IMR-90 (cell line): ENCODE results near the gene HAGH. TPM values are rescaled to one million over a fixed set of nuclear protein-coding genes. Genes with fewer than 3 reads are reported as not detected.

Experiments used
- ATAC-seq: fragments of 200-7000 bp; cut with Tn5 transposase; 2 replicates; pipeline ENCODE4 v1.9.1; 2020; ENCODE audit warnings: low read depth, mild to moderate bottlenecking, moderate library complexity
- BruUV-seq: library from RNA; stranded (reverse); fragments of 400-500 nt; replicated peaks from 2 replicates; lab custom pipeline; 2021; lab: Mats Ljungman, UMichigan
- CTCF ChIA-PET: fragments of 300-600 bp; formaldehyde crosslinking; extraction: SDS; loops from one replicate; lab custom pipeline; 2021; ENCODE audit warnings: antibody characterized with exemption; lab: Yijun Ruan, JAX
- POLR2A ChIA-PET: fragments of 300-600 bp; sonication (Branson Sonifier 250); formaldehyde crosslinking; loops from one replicate; lab custom pipeline; 2022; ENCODE audit warnings: antibody characterized with exemption; ENCODE audit not compliant: unreplicated experiment; lab: Charles Lee
- DNase-seq: peaks from one replicate; pipeline ENCODE4 v3.0.0; 2013
- H2AFZ ChIP-seq: replicated peaks from 2 replicates; pipeline ENCODE3; 2013; ENCODE audit warnings: low read length, mild to moderate bottlenecking; ENCODE audit not compliant: poor library complexity
- H2AK5ac ChIP-seq: 2 replicates; pipeline ENCODE4 v1.6.1; 2013; ENCODE audit warnings: low read depth, low read length, inconsistent platforms
- H2AK9ac ChIP-seq: replicated peaks from 2 replicates; pipeline ENCODE3; 2013; ENCODE audit warnings: mild to moderate bottlenecking, low read depth, low read length, moderate library complexity; ENCODE audit not compliant: poor library complexity
- H2BK120ac ChIP-seq: 2 replicates; pipeline ENCODE4 v1.6.1; 2013; ENCODE audit warnings: low read depth, low read length, inconsistent platforms
- H2BK15ac ChIP-seq: 3 replicates; pipeline ENCODE4 v1.6.1; 2013; ENCODE audit warnings: low read depth, low read length, inconsistent platforms
- H2BK20ac ChIP-seq: 2 replicates; pipeline ENCODE4 v1.6.1; 2013; ENCODE audit warnings: low read depth, mild to moderate bottlenecking, inconsistent platforms, low read length, moderate library complexity
- H2BK5ac ChIP-seq: 2 replicates; pipeline ENCODE4 v1.6.1; 2013; ENCODE audit warnings: mild to moderate bottlenecking, low read depth, low read length, inconsistent platforms; ENCODE audit not compliant: poor library complexity, severe bottlenecking
- H3K14ac ChIP-seq: replicated peaks from 2 replicates; pipeline ENCODE4 v1.6.1; 2013; ENCODE audit warnings: low read depth, low read length, inconsistent platforms
- H3K18ac ChIP-seq: 2 replicates; pipeline ENCODE4 v1.6.1; 2013; ENCODE audit warnings: low read depth, low read length, control low read depth
- H3K23ac ChIP-seq: 2 replicates; pipeline ENCODE4 v1.6.1; 2013; ENCODE audit warnings: low read depth, low read length, inconsistent platforms
- H3K27ac ChIP-seq: 2 replicates; pipeline ENCODE4 v1.5.1; 2013; ENCODE audit warnings: mild to moderate bottlenecking, control low read depth, low read length; ENCODE audit not compliant: insufficient read depth
- H3K27me3 ChIP-seq: 2 replicates; pipeline ENCODE4 v1.6.1; 2013; ENCODE audit warnings: low read length; ENCODE audit not compliant: control insufficient read depth, insufficient read depth
- H3K36me3 ChIP-seq: 2 replicates; pipeline ENCODE4 v1.6.1; 2013; ENCODE audit warnings: low read length, mixed read lengths; ENCODE audit not compliant: control insufficient read depth, insufficient read depth
- H3K4ac ChIP-seq: 2 replicates; pipeline ENCODE4 v1.6.1; 2013; ENCODE audit warnings: low read depth, low read length, inconsistent platforms
- H3K4me1 ChIP-seq: 2 replicates; pipeline ENCODE4 v1.6.1; 2013; ENCODE audit warnings: low read length, mixed read lengths; ENCODE audit not compliant: control insufficient read depth, insufficient read depth
- H3K4me2 ChIP-seq: 2 replicates; pipeline ENCODE4 v1.6.1; 2013; ENCODE audit warnings: low read depth, mild to moderate bottlenecking, control low read depth, low read length, moderate library complexity
- H3K4me3 ChIP-seq: 2 replicates; pipeline ENCODE4 v1.5.1; 2013; ENCODE audit warnings: low read depth, mild to moderate bottlenecking, control low read depth, low read length, moderate library complexity; ENCODE audit not compliant: insufficient read depth
- H3K56ac ChIP-seq: 2 replicates; pipeline ENCODE4 v1.6.1; 2013; ENCODE audit warnings: low read length, inconsistent platforms; ENCODE audit not compliant: insufficient read depth; ENCODE audit errors: extremely low read depth
- H3K79me1 ChIP-seq, 2 experiments: 2 replicates each; pipeline ENCODE4 v1.6.1; 2013; ENCODE audit warnings: low read length in 2 of 2, inconsistent platforms in 1 of 2, low read depth in 1 of 2
- H3K9ac ChIP-seq: 2 replicates; pipeline ENCODE4 v1.6.1; 2013; ENCODE audit warnings: low read depth, low read length, control low read depth
- H3K9me1 ChIP-seq: 2 replicates; pipeline ENCODE4 v1.6.1; 2013; ENCODE audit warnings: low read length, inconsistent platforms; ENCODE audit not compliant: insufficient read depth
- H3K9me3 ChIP-seq: 2 replicates; pipeline ENCODE4 v1.6.1; 2013; ENCODE audit warnings: low read length; ENCODE audit not compliant: control insufficient read depth, insufficient read depth
- H4K20me1 ChIP-seq: 2 replicates; pipeline ENCODE4 v1.6.1; 2013; ENCODE audit warnings: low read length, inconsistent platforms; ENCODE audit not compliant: insufficient read depth
- H4K5ac ChIP-seq: 2 replicates; pipeline ENCODE4 v1.6.1; 2013; ENCODE audit warnings: mild to moderate bottlenecking, low read depth, low read length, control low read depth
- H4K8ac ChIP-seq, 2 experiments: 2 replicates each; pipeline ENCODE4 v1.6.1; 2013; ENCODE audit warnings: low read depth in 2 of 2, low read length in 2 of 2, control low read depth in 1 of 2, inconsistent platforms in 1 of 2
- H4K91ac ChIP-seq: 2 replicates; pipeline ENCODE4 v1.6.1; 2013; ENCODE audit warnings: low read depth, low read length, inconsistent platforms; ENCODE audit not compliant: insufficient read depth
- CEBPB ChIP-seq: IDR thresholded peaks from 2 replicates; pipeline ENCODE4 v1.6.1; 2012; ENCODE audit warnings: low read depth, low read length, improper control_type of control experiment
- CHD1 ChIP-seq: IDR thresholded peaks from 2 replicates; pipeline ENCODE4 v1.6.1; 2012; ENCODE audit warnings: low read depth, low read length, improper control_type of control experiment
- FOS ChIP-seq: fragments of 150-350 bp; IDR thresholded peaks from 2 replicates; pipeline ENCODE4 v1.6.1; 2016; ENCODE audit warnings: low read depth, low read length
- MAFK ChIP-seq: IDR thresholded peaks from 2 replicates; pipeline ENCODE4 v1.6.1; 2012; ENCODE audit warnings: low read depth, low read length, improper control_type of control experiment
- MAZ ChIP-seq: IDR thresholded peaks from 2 replicates; pipeline ENCODE4 v1.6.1; 2012; ENCODE audit warnings: low read depth, mild to moderate bottlenecking, low read length, improper control_type of control experiment, moderate library complexity, borderline replicate concordance
- MXI1 ChIP-seq: IDR thresholded peaks from 2 replicates; pipeline ENCODE4 v1.6.1; 2012; ENCODE audit warnings: low read depth, mild to moderate bottlenecking, low read length, moderate library complexity, borderline replicate concordance
- NFE2L2 ChIP-seq: fragments of 150-350 bp; IDR thresholded peaks from 2 replicates; pipeline ENCODE4 v1.6.1; 2016; ENCODE audit warnings: low read depth, mild to moderate bottlenecking, low read length
- RAD21 ChIP-seq: IDR thresholded peaks from 2 replicates; pipeline ENCODE4 v1.6.1; 2012; ENCODE audit warnings: low read length, improper control_type of control experiment
- RCOR1 ChIP-seq: IDR thresholded peaks from 2 replicates; pipeline ENCODE4 v1.6.1; 2012; ENCODE audit warnings: mild to moderate bottlenecking, low read length, improper control_type of control experiment; ENCODE audit not compliant: insufficient replicate concordance
- SMC3 ChIP-seq: fragments of 150-350 bp; IDR thresholded peaks from 2 replicates; pipeline ENCODE4 v1.6.1; 2016; ENCODE audit warnings: low read depth, mild to moderate bottlenecking, antibody characterized with exemption, low read length, moderate library complexity
- WGBS, 2 experiments: methylation state at CpG; one replicate each; pipeline versions ENCODE4 v1.1.5 to v1.1.7; 2013; ENCODE audit warnings: missing lambda C conversion rate in 2 of 2; ENCODE audit not compliant: insufficient read length in 1 of 2; ENCODE audit errors: extremely low coverage in 2 of 2; 5-methylcytosine and 5-hydroxymethylcytosine counted together
- dilution Hi-C: fragments of 300-500 bp; cut with HindIII; formaldehyde crosslinking; loops from one replicate; pipeline ENCODE4 v1.14.3; 2018; ENCODE audit warnings: low sequenced_read_pairs; ENCODE audit not compliant: unreplicated experiment
- in situ Hi-C: fragments of 300-500 bp; cut with MboI; formaldehyde crosslinking; loops from 3 replicates; pipeline ENCODE4 v1.14.3; 2019; ENCODE audit warnings: low sequenced_read_pairs, inconsistent platforms, mixed read lengths
- intact Hi-C: fragments of 100-400 bp; cut with micrococcal nuclease; formaldehyde crosslinking; loops from 2 replicates; pipeline ENCODE4 v1.10.0; 2022
- polyA plus RNA-seq, 3 experiments: library from polyadenylated mRNA; depleted of rRNA; stranded (reverse); fragments of >200 nt; gene quantifications; 2 replicates each; pipeline ENCODE4 v1.2.3, GENCODE V29; 2012; ENCODE audit warnings: low replicate concordance in 1 of 3
- total RNA-seq: library from RNA; depleted of rRNA; stranded (reverse); fragments of >200 nt; gene quantifications from 2 replicates; pipeline ENCODE4 v1.2.3, GENCODE V29; 2012
- TF ChIP-seq, protein P1 (sequence below): fragments of 150-350 bp; IDR thresholded peaks from 2 replicates; pipeline ENCODE4 v1.6.1; 2016; ENCODE audit warnings: low read depth, mild to moderate bottlenecking, low read length, moderate library complexity, borderline replicate concordance

HAGH gene
- total and polyA plus RNA-seq, 2 of the 4 experiments (the other 2 are of a cell fraction), result 30.8 to 52.2 TPM

DNA sequence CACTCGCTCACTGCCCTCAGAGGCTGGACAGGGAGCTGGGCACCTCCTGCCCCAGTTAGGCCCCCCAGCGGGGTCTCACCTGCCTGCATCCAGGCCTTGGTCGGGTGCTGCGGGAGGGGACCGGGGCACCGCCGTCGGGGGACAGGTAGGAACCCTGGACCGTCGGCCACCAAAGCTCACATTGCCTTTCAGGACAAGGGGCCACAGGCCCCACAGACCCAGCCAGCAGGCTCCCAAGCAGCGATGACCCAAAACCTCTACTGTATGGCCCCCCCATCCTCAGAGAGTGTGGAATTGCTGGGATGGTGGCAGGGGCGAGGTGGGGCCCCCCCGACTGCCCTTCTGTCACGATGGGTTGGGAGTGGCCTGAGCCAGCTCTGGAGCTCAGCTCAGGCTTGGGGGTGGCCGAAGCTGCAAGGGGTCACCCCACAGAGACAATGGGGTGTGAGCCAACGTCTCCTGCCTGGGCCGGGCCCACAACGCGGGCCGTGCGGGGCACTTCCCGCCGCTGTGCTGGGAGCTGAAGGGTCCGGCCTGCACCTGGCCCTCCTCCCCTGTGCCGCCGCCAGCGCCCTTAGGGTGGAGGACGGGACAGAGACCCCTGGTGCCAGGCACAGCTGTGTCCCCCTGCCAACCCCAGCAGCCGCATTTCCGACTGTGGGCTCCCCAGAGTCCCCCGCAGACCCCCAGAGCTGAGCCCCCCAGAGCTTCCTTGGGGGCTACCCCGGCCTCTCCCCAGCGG is 33.6 kb downstream of the HAGH start:
- Histone ChIP-seq H3K9me3 (peaks cover 5% of the 10 kb centered on the region; the same call in 1 of the 2 replicates), H4K20me1 (peaks cover under 1% of the 10 kb centered on the region; the same call in 1 of the 2 replicates), H3K18ac (no peak overlapping the region), H3K4me3 (no peak overlapping the region), H2BK20ac (no peak overlapping the region), H3K9me1 (0 out of 2 replicates have a peak, but pooled peaks cover 2% of the 10 kb centered on the region), H3K4ac (no peak overlapping the region), H3K14ac (no peak overlapping the region), H2BK120ac (no peak overlapping the region), H2AK5ac (no peak overlapping the region), H3K23ac (no peak overlapping the region), H3K9ac (no peak overlapping the region), H2AK9ac (no peak overlapping the region), H3K27me3 (no peaks in the 10 kb centered on the region), H4K8ac (no peak overlapping the region), H3K27ac (no peak overlapping the region), H3K4me2 (no peak overlapping the region), H2BK5ac (no peak overlapping the region), H4K5ac (no peak overlapping the region), H3K4me1 (no peaks in the 10 kb centered on the region), H2AFZ (no peak overlapping the region), H4K91ac (no peak overlapping the region), H3K36me3 (peaks cover 24% of the 10 kb centered on the region), H3K56ac (no peak overlapping the region), H3K79me1 (no peaks in the 10 kb centered on the region), H2BK15ac (no peak overlapping the region)
- 89% methylated on average over 10 of the region's 33 CpGs; no CpG with 5 or more reads in 1 of the 2 experiments for WGBS, 2 experiments
- no TSS peak for BruUV-seq
- intact Hi-C loops (no loop called here), dilution Hi-C loops (no loop called here), in situ Hi-C loops (no loop called here)
- ChIA-PET POLR2A (no interaction called here), CTCF (no interaction called here)
- DNase-seq (no peak), ATAC-seq (no peak)
- no peak for TF ChIP-seq MAZ
- TF ChIP-seq RAD21, result no peak
- TF ChIP-seq RCOR1, result no peak
- no peak for TF ChIP-seq MXI1
- no peak for TF ChIP-seq CHD1
- TF ChIP-seq SMC3, result no peak
- no peak for TF ChIP-seq NFE2L2
- no peak for TF ChIP-seq MAFK
- TF ChIP-seq FOS, result no peak
- TF ChIP-seq, protein P1, sequence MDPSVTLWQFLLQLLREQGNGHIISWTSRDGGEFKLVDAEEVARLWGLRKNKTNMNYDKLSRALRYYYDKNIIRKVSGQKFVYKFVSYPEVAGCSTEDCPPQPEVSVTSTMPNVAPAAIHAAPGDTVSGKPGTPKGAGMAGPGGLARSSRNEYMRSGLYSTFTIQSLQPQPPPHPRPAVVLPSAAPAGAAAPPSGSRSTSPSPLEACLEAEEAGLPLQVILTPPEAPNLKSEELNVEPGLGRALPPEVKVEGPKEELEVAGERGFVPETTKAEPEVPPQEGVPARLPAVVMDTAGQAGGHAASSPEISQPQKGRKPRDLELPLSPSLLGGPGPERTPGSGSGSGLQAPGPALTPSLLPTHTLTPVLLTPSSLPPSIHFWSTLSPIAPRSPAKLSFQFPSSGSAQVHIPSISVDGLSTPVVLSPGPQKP, result no peak
- TF ChIP-seq CEBPB, result no peak
